Measurements from ENCODE around the gene CEP89.
"Not testable (repeated sequence)": the region's sequence is repeated elsewhere in the genome, so short reads cannot be mapped to it uniquely, and the experiment has no call there.

The CEP89 gene

GRCh38 chr19:32891609-32892008, 80.1 kb downstream of the CEP89 start:
- DNase-seq (ENCODE audit: low spot score), result no peak

GRCh38 chr19:32890841-32891240, 80.9 kb downstream of the CEP89 start:
- no peak for DNase-seq (ENCODE audit: low spot score)

GRCh38 chr19:32890326-32890725, 81.4 kb downstream of the CEP89 start:
- DNase-seq (ENCODE audit: low spot score), result no peak

- no peak for DNase-seq (ENCODE audit: low spot score)
Observed at GRCh38 chr19:32889137-32889934, 82.4 kb downstream of the CEP89 start.

GRCh38 chr19:32887572-32888215, 84.1 kb downstream of the CEP89 start:
- no peak for DNase-seq (ENCODE audit: low spot score)

- no peak for DNase-seq (ENCODE audit: low spot score)
Observed at GRCh38 chr19:32886241-32886640, 85.5 kb downstream of the CEP89 start.

GRCh38 chr19:32885255-32885654, 86.5 kb downstream of the CEP89 start:
- DNase-seq (ENCODE audit: low spot score), result not testable (repeated sequence)

GRCh38 chr19:32881766-32882165, 90.0 kb downstream of the CEP89 start:
- DNase-seq (ENCODE audit: low spot score), result no peak

GRCh38 chr19:32880622-32881021, 91.1 kb downstream of the CEP89 start:
- no peak for DNase-seq (ENCODE audit: low spot score)

- no peak for DNase-seq (ENCODE audit: low spot score)
Observed at GRCh38 chr19:32879741-32880140, 92.0 kb downstream of the CEP89 start.

GRCh38 chr19:32878988-32879387, 92.8 kb downstream of the CEP89 start:
- DNase-seq (ENCODE audit: low spot score), result no peak

- DNase-seq (ENCODE audit: low spot score), result no peak
Observed at GRCh38 chr19:32877977-32878745, 93.6 kb downstream of the CEP89 start.

GRCh38 chr19:32877323-32877912, 94.3 kb downstream of the CEP89 start:
- DNase-seq (ENCODE audit: low spot score), result no peak

GRCh38 chr19:32876919-32877285, 94.9 kb downstream of the CEP89 start:
- DNase-seq (ENCODE audit: low spot score), result no peak

- DNase-seq (ENCODE audit: low spot score), result no peak
Observed at GRCh38 chr19:32876236-32876918, 95.4 kb downstream of the CEP89 start.

GRCh38 chr19:32875428-32875827, 96.3 kb downstream of the CEP89 start:
- no peak for DNase-seq (ENCODE audit: low spot score)

- no peak for DNase-seq (ENCODE audit: low spot score)
Observed at GRCh38 chr19:32874605-32875004, 97.2 kb downstream of the CEP89 start.

- no peak for DNase-seq (ENCODE audit: low spot score)
Observed at GRCh38 chr19:32873247-32873959, 98.4 kb downstream of the CEP89 start.

- no peak for DNase-seq (ENCODE audit: low spot score)
Observed at GRCh38 chr19:32872391-32872790, 99.4 kb downstream of the CEP89 start.

- no peak for DNase-seq (ENCODE audit: low spot score)
Observed at GRCh38 chr19:32870981-32871451, 100.7 kb downstream of the CEP89 start.

- no peak for DNase-seq (ENCODE audit: low spot score)
Observed at GRCh38 chr19:32869966-32870573, 101.7 kb downstream of the CEP89 start.
